Neural cell (in vitro differentiated cells): ENCODE measurements around the gene NCK2. TPM values are rescaled to one million over a fixed set of nuclear protein-coding genes. Genes with fewer than 3 reads are reported as not detected.

ENCODE experiments used
- H2AFZ ChIP-seq: fragments of 200-600, 300-800 bp; sonication (generic), shearing (Covaris generic); 2 replicates; pipeline ENCODE4 v1.6.0; 2014; ENCODE audit warnings: low read depth, mild to moderate bottlenecking, antibody characterized with exemption, low read length, moderate library complexity
- H3F3A ChIP-seq: fragments of 200-600 bp; shearing (Covaris generic); 2 replicates; pipeline ENCODE4 v1.6.1; 2016; ENCODE audit warnings: mild to moderate bottlenecking, moderate library complexity, mixed read lengths, antibody characterized with exemption, low read length; ENCODE audit not compliant: insufficient read depth, poor library complexity, severe bottlenecking
- H3K27ac ChIP-seq: fragments of 200-600, 300-800 bp; sonication (generic), shearing (Covaris generic); 2 replicates; pipeline ENCODE4 v1.5.1; 2014; ENCODE audit warnings: mild to moderate bottlenecking, low read length, moderate library complexity
- H3K27me3 ChIP-seq: fragments of 300-800, 200-600 bp; sonication (generic), shearing (Covaris generic); 2 replicates; pipeline ENCODE4 v1.6.0; 2014; ENCODE audit warnings: mild to moderate bottlenecking, low read depth, low read length, moderate library complexity; ENCODE audit not compliant: insufficient read depth
- H3K36me3 ChIP-seq: fragments of 300-800, 200-600 bp; sonication (generic), shearing (Covaris generic); 2 replicates; pipeline ENCODE4 v1.5.1; 2014; ENCODE audit warnings: mild to moderate bottlenecking, antibody characterized with exemption, low read length, moderate library complexity; ENCODE audit not compliant: insufficient read depth
- H3K4me2 ChIP-seq: fragments of 300-800, 200-600 bp; sonication (generic), shearing (Covaris generic); 2 replicates; pipeline ENCODE4 v1.6.0; 2014; ENCODE audit warnings: mild to moderate bottlenecking, low read length
- H3K4me3 ChIP-seq: fragments of 300-800, 200-600 bp; sonication (generic), shearing (Covaris generic); 2 replicates; pipeline ENCODE4 v1.5.1; 2014; ENCODE audit warnings: mild to moderate bottlenecking, low read length, moderate library complexity
- H3K79me2 ChIP-seq: fragments of 200-600 bp; shearing (Covaris generic); replicated peaks from 2 replicates; pipeline ENCODE4 v1.6.0; 2014; ENCODE audit warnings: mild to moderate bottlenecking, low read length, moderate library complexity; ENCODE audit not compliant: insufficient read depth
- H3K9ac ChIP-seq: fragments of 300-800, 200-600 bp; sonication (generic), shearing (Covaris generic); 2 replicates; pipeline ENCODE4 v1.6.1; 2016; ENCODE audit warnings: mild to moderate bottlenecking, low read length, mixed read lengths
- H3K9me2 ChIP-seq: fragments of 200-600 bp; shearing (Covaris generic); 2 replicates; pipeline ENCODE4 v1.6.1; 2016; ENCODE audit warnings: mild to moderate bottlenecking, low read length, mixed read lengths; ENCODE audit not compliant: insufficient read depth
- H3K9me3 ChIP-seq: fragments of 200-600, 300-800 bp; sonication (generic), shearing (Covaris generic); 2 replicates; pipeline ENCODE4 v1.6.1; 2016; ENCODE audit warnings: mild to moderate bottlenecking, mixed run types, low read length, moderate library complexity, mixed read lengths
- H4K20me1 ChIP-seq: fragments of 200-600 bp; shearing (Covaris generic); 2 replicates; pipeline ENCODE4 v1.6.1; 2016; ENCODE audit warnings: mild to moderate bottlenecking, mixed run types; ENCODE audit not compliant: insufficient read depth
- CTCF ChIP-seq: fragments of 450-650 bp; IDR thresholded peaks from 2 replicates; pipeline ENCODE4 v1.5.1; 2014; ENCODE audit warnings: antibody characterized with exemption, mild to moderate bottlenecking, moderate library complexity; ENCODE audit not compliant: poor library complexity, severe bottlenecking
- EP300 ChIP-seq: fragments of 450-650 bp; conservative IDR thresholded peaks from 2 replicates; pipeline ENCODE4 v1.6.1; 2014; ENCODE audit warnings: antibody characterized with exemption, mild to moderate bottlenecking, moderate library complexity; ENCODE audit not compliant: poor library complexity, severe bottlenecking
- EZH2 ChIP-seq: fragments of 200-600, 300-800 bp; shearing (Covaris generic), sonication (generic); IDR thresholded peaks from 2 replicates; pipeline ENCODE4 v1.6.1; 2014; ENCODE audit warnings: antibody characterized with exemption, low read length, borderline replicate concordance, mild to moderate bottlenecking; ENCODE audit not compliant: insufficient read depth, poor library complexity, severe bottlenecking
- MXI1 ChIP-seq: fragments of 450-650 bp; conservative IDR thresholded peaks from 2 replicates; pipeline ENCODE4 v1.6.1; 2014; ENCODE audit warnings: antibody characterized with exemption, mild to moderate bottlenecking; ENCODE audit not compliant: poor library complexity, severe bottlenecking
- POLR2AphosphoS5 ChIP-seq: IDR thresholded peaks from 2 replicates; pipeline ENCODE4 v1.6.1; 2012
- RAD21 ChIP-seq: fragments of 450-650 bp; conservative IDR thresholded peaks from 2 replicates; pipeline ENCODE4 v1.6.1; 2014; ENCODE audit warnings: antibody characterized with exemption, mild to moderate bottlenecking, moderate library complexity
- REST ChIP-seq: IDR thresholded peaks from 2 replicates; pipeline ENCODE4 v1.6.1; 2012; ENCODE audit warnings: borderline replicate concordance
- SMC3 ChIP-seq: fragments of 450-650 bp; conservative IDR thresholded peaks from 2 replicates; pipeline ENCODE4 v1.6.1; 2014; ENCODE audit warnings: antibody characterized with exemption, mild to moderate bottlenecking, moderate library complexity; ENCODE audit not compliant: poor library complexity
- TAF1 ChIP-seq: IDR thresholded peaks from 2 replicates; pipeline ENCODE4 v1.6.1; 2012; ENCODE audit warnings: low read depth
- polyA plus RNA-seq: library from polyadenylated mRNA; depleted of rRNA; stranded (reverse); fragments of >200 nt; gene quantifications from 2 replicates; pipeline ENCODE4 v1.2.3, GENCODE V29; 2014

NCK2 gene
- polyA plus RNA-seq, 1 donor from 2014 or later: 49.4 TPM

- no peak overlapping the region for H3K4me3 ChIP-seq
Observed at GRCh38 chr2:105733875-105734274, 10.8 kb upstream of the NCK2 start.

GRCh38 chr2:105734762-105735538, 9.8 kb upstream of the NCK2 start:
- no peaks in the 10 kb centered on the region for H3K9me2 ChIP-seq
- no peak overlapping the region for H3K27ac ChIP-seq
- no peaks in the 10 kb centered on the region for H3F3A ChIP-seq
- no peak overlapping the region for H2AFZ ChIP-seq
- no peaks in the 10 kb centered on the region for H3K9me3 ChIP-seq
- no peaks in the 10 kb centered on the region for H4K20me1 ChIP-seq
- no peaks in the 10 kb centered on the region for H3K79me2 ChIP-seq
- H3K4me2 ChIP-seq: no peak overlapping the region
- no peak overlapping the region for H3K4me3 ChIP-seq
- H3K27me3 ChIP-seq: no peaks in the 10 kb centered on the region
- H3K9ac ChIP-seq: no peak overlapping the region
- H3K36me3 ChIP-seq: no peaks in the 10 kb centered on the region
- no peak for TF ChIP-seq CTCF
- TF ChIP-seq RAD21: no peak
- no peak for TF ChIP-seq REST
- no peak for TF ChIP-seq SMC3
- no peak for TF ChIP-seq TAF1

More at GRCh38 chr2:105733875-105734274, 10.8 kb upstream of the NCK2 start:
- no peak overlapping the region for H3K9ac ChIP-seq
- TF ChIP-seq TAF1: no peak
- TF ChIP-seq EP300: no peak
- TF ChIP-seq RAD21: no peak
- no peak for TF ChIP-seq REST
- no peak for TF ChIP-seq MXI1
- no peak for TF ChIP-seq SMC3
- no peak for TF ChIP-seq POLR2AphosphoS5
- no peak for TF ChIP-seq CTCF
- no peak for TF ChIP-seq EZH2
- H4K20me1 ChIP-seq: no peaks in the 10 kb centered on the region
- no peaks in the 10 kb centered on the region for H3K9me3 ChIP-seq
- no peak overlapping the region for H2AFZ ChIP-seq
- no peaks in the 10 kb centered on the region for H3F3A ChIP-seq
- H3K27me3 ChIP-seq: no peaks in the 10 kb centered on the region
- H3K9me2 ChIP-seq: no peaks in the 10 kb centered on the region
- H3K4me2 ChIP-seq: no peak overlapping the region
- no peaks in the 10 kb centered on the region for H3K36me3 ChIP-seq
- H3K79me2 ChIP-seq: no peaks in the 10 kb centered on the region
- no peak overlapping the region for H3K27ac ChIP-seq
